GM23248 (cell line): ENCODE data around the gene MYH9.

ENCODE experiments used
- EZH2 ChIP-seq: fragments of 200-600 bp; sonication (generic); IDR thresholded peaks from 2 replicates; pipeline ENCODE4 v1.6.1; 2018; ENCODE audit warnings: antibody characterized with exemption, mild to moderate bottlenecking; ENCODE audit not compliant: insufficient read depth, poor library complexity, severe bottlenecking
- EZH2phosphoT487 ChIP-seq: fragments of 200-600 bp; sonication (generic); IDR thresholded peaks from 2 replicates; pipeline ENCODE4 v1.6.1; 2018; ENCODE audit warnings: antibody characterized with exemption, moderate library complexity, mild to moderate bottlenecking, low read depth; ENCODE audit not compliant: insufficient read depth

GRCh38 chr22:36395915-36396314 lies 8.1 kb upstream of the MYH9 start:
- TF ChIP-seq EZH2: no peak
- TF ChIP-seq EZH2phosphoT487: no peak
